ENCODE measurements around the gene PAM. TPM values are rescaled to one million over a fixed set of nuclear protein-coding genes. Genes with fewer than 3 reads are reported as not detected.

PAM gene
- total and polyA plus RNA-seq, 2 donors from 2014 or later: 158 to 293 TPM

DNA sequence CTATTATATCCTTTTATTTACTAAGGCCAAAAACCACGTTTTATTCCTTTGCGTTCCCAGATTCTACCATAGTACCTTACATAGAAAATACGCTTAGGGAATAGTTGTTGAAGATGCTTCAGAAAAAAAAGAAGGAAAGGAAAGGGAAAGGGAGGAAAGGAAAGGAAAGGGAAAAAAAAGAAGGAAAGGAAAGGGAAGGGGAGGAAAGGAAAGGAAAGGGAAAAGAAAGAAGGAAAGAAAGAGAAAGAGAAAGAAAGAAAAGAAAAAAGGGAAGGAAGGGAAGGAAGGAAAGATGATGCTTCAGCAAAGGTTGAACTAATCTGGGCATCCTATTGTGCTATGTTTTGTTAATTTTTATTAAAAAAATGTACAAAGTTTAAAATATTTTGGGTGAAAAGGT is 233.4 kb downstream of the PAM start:
- Histone ChIP-seq H3K4me3 (ENCODE audit: low read length in 3 of 3) (no peak overlapping the region), H3K27me3 (ENCODE audit: control insufficient read depth, insufficient read depth, low read length) (no peaks in the 10 kb centered on the region), H3K4me1 (ENCODE audit: control insufficient read depth in 2 of 3, insufficient read depth in 2 of 3, low read depth in 1 of 3, low read length in 3 of 3) (no peaks in the 10 kb centered on the region), H3K27ac (ENCODE audit: low read depth in 2 of 2, low read length in 2 of 2) (no peak overlapping the region), H3K36me3 (ENCODE audit: control insufficient read depth in 2 of 3, insufficient read depth in 3 of 3, low read length in 3 of 3) (no peaks in the 10 kb centered on the region), H3K9ac (ENCODE audit: low read length in 3 of 3) (no peak overlapping the region), H3K9me3 (ENCODE audit: control insufficient read depth in 2 of 3, insufficient read depth in 1 of 3, low read length in 3 of 3) (no peaks in the 10 kb centered on the region)
- no peak for FAIRE-seq
- DNase-seq: no peak
- intact Hi-C loops (cut with DNase I): no loop called here
- TF ChIP-seq, protein P1, sequence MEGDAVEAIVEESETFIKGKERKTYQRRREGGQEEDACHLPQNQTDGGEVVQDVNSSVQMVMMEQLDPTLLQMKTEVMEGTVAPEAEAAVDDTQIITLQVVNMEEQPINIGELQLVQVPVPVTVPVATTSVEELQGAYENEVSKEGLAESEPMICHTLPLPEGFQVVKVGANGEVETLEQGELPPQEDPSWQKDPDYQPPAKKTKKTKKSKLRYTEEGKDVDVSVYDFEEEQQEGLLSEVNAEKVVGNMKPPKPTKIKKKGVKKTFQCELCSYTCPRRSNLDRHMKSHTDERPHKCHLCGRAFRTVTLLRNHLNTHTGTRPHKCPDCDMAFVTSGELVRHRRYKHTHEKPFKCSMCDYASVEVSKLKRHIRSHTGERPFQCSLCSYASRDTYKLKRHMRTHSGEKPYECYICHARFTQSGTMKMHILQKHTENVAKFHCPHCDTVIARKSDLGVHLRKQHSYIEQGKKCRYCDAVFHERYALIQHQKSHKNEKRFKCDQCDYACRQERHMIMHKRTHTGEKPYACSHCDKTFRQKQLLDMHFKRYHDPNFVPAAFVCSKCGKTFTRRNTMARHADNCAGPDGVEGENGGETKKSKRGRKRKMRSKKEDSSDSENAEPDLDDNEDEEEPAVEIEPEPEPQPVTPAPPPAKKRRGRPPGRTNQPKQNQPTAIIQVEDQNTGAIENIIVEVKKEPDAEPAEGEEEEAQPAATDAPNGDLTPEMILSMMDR (IDR thresholded peaks at IDR 0.05; ENCODE audit: borderline replicate concordance, extremely low read depth, insufficient read depth): no peak

DNA sequence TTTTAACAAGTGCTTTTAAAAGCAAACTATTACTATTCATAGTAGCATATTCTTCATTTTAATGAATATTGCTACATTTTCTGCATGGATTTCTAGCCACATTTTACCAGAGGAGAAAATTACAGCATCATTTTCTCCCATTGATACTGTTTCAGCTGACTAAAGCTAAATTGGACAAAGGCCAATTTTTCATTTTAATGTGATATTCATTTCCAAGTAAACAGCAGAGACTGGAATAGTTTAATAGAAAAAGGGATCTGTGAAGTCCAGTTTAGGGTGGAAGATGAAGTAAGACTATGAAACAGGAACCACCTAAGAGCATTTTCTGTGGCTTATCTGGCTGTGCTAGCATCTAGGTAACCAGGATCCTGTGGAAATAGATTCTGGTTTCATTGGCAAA is 236.7 kb downstream of the PAM start:
- H3K27ac ChIP-seq (ENCODE audit: low read depth in 2 of 2, low read length in 2 of 2): no peak overlapping the region
- FAIRE-seq (no peak), DNase-seq (no peak)

DNA sequence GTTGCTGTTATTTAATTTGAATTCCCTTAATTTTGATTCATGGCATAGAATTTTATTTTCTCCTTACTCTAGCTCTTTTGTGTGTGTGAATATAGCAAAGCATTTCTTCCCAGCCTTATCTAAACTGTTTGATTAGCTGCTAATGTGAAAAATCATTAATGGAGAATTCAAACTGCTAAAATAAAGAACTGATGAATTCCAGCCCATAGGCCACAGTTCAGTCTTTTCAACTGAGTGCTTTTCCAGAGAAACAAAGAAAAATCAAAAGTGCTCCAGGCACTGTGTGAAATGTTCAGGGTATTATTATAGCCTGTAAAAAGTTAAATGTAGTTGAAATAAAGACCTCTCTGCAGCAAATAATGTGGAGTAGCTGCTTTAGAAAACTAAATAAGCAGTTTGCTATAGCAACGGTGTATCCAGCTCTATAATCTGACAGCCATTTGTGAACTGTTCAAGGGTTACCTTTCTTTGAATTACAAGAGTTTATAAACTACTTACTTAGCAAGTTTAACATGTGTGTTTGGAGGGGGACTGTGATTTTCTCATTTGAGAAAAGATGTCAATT is 241.0 kb downstream of the PAM start:
- no peak overlapping the region for H3K4me3 ChIP-seq (ENCODE audit: low read length in 3 of 3)
- no peaks in the 10 kb centered on the region for H3K9me3 ChIP-seq (ENCODE audit: control insufficient read depth in 2 of 3, insufficient read depth in 1 of 3, low read length in 3 of 3)
- H3K9ac ChIP-seq (ENCODE audit: low read length in 3 of 3): no peak overlapping the region
- H3K27ac ChIP-seq (ENCODE audit: low read depth in 2 of 2, low read length in 2 of 2): no peak overlapping the region
- no peaks in the 10 kb centered on the region for H3K36me3 ChIP-seq (ENCODE audit: control insufficient read depth in 2 of 3, insufficient read depth in 3 of 3, low read length in 3 of 3)
- DNase-seq (no peak), FAIRE-seq (no peak)
- intact Hi-C loops (cut with DNase I): no loop called here
- H3K4me1 ChIP-seq (ENCODE audit: control insufficient read depth in 2 of 3, insufficient read depth in 2 of 3, low read depth in 1 of 3, low read length in 3 of 3): no peaks in the 10 kb centered on the region
- TF ChIP-seq, protein P1 (IDR thresholded peaks at IDR 0.05; ENCODE audit: borderline replicate concordance, extremely low read depth, insufficient read depth): no peak
- no peaks in the 10 kb centered on the region for H3K27me3 ChIP-seq (ENCODE audit: control insufficient read depth, insufficient read depth, low read length)

More for the DNA sequence above, 236.7 kb downstream of the PAM start:
- H3K4me1 ChIP-seq (ENCODE audit: control insufficient read depth in 2 of 3, insufficient read depth in 2 of 3, low read depth in 1 of 3, low read length in 3 of 3): no peaks in the 10 kb centered on the region
- intact Hi-C loops (cut with DNase I): no loop called here
- H3K9ac ChIP-seq (ENCODE audit: low read length in 3 of 3): no peak overlapping the region
- no peaks in the 10 kb centered on the region for H3K9me3 ChIP-seq (ENCODE audit: control insufficient read depth in 2 of 3, insufficient read depth in 1 of 3, low read length in 3 of 3)
- TF ChIP-seq, protein P1 (IDR thresholded peaks at IDR 0.05; ENCODE audit: borderline replicate concordance, extremely low read depth, insufficient read depth): no peak
- H3K36me3 ChIP-seq (ENCODE audit: control insufficient read depth in 2 of 3, insufficient read depth in 3 of 3, low read length in 3 of 3): no peaks in the 10 kb centered on the region
- no peaks in the 10 kb centered on the region for H3K27me3 ChIP-seq (ENCODE audit: control insufficient read depth, insufficient read depth, low read length)
- no peak overlapping the region for H3K4me3 ChIP-seq (ENCODE audit: low read length in 3 of 3)

DNA sequence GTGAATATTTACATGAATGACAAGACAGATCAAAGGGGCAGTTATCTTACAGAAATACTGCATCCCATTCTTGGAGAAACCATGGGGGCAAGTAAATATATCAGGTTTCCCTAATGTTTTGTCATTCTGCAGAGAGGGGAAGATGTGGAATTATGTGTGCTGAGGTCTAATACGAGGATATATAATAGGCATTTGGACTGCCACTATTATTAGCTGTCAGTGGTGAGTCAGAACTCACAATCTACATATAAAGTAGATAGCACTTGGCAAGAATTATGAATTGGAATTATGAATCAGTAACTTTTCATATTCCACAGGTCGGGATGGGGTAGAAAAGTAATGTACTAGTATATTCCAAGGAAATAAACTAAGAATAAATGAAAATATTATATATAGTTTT is 243.1 kb downstream of the PAM start:
- Histone ChIP-seq H3K4me3 (ENCODE audit: low read length in 3 of 3) (no peak overlapping the region), H3K4me1 (ENCODE audit: control insufficient read depth in 2 of 3, insufficient read depth in 2 of 3, low read depth in 1 of 3, low read length in 3 of 3) (no peaks in the 10 kb centered on the region), H3K9ac (ENCODE audit: low read length in 3 of 3) (no peak overlapping the region), H3K27me3 (ENCODE audit: control insufficient read depth, insufficient read depth, low read length) (no peaks in the 10 kb centered on the region), H3K27ac (ENCODE audit: low read depth in 2 of 2, low read length in 2 of 2) (no peak overlapping the region), H3K9me3 (ENCODE audit: control insufficient read depth in 2 of 3, insufficient read depth in 1 of 3, low read length in 3 of 3) (no peaks in the 10 kb centered on the region), H3K36me3 (ENCODE audit: control insufficient read depth in 2 of 3, insufficient read depth in 3 of 3, low read length in 3 of 3) (no peaks in the 10 kb centered on the region)
- intact Hi-C loops (cut with DNase I): no loop called here
- no peak for FAIRE-seq
- no peak for DNase-seq
- TF ChIP-seq, protein P1 (IDR thresholded peaks at IDR 0.05; ENCODE audit: borderline replicate concordance, extremely low read depth, insufficient read depth): no peak

All from kidney (tissue), 14 donors.